Measurements from ENCODE around the gene SPATA6.

- TF ChIP-seq CTCF (conservative IDR thresholded peaks at IDR 0.05; ENCODE audit: low read length) (no peak), EZH2phosphoT487 (IDR thresholded peaks at IDR 0.05; ENCODE audit: borderline replicate concordance) (no peak)
Measured at GRCh38 chr1:48422009-48422408, 50.0 kb downstream of the SPATA6 start.
